GM23338 (cell line): ENCODE data around the gene GATA5. TPM values are rescaled to one million over a fixed set of nuclear protein-coding genes. Genes with fewer than 3 reads are reported as not detected.

Experiments
- ATAC-seq: fragments of 200-7000 bp; cut with Tn5 transposase; 3 replicates; pipeline ENCODE4 v1.9.1; 2020
- DNase-seq: peaks from one replicate; pipeline ENCODE4 v3.0.0-alpha.2; 2015; ENCODE audit warnings: low spot score
- H2AFZ ChIP-seq: fragments of 200-600 bp; sonication (generic); 2 replicates; pipeline ENCODE4 v1.8.0; 2016; ENCODE audit warnings: antibody characterized with exemption, mild to moderate bottlenecking, moderate library complexity
- H3F3A ChIP-seq: fragments of 200-600 bp; sonication (generic); replicated peaks from 2 replicates; pipeline ENCODE4 v1.8.0; 2017; ENCODE audit warnings: antibody characterized with exemption, mixed run types, low read depth
- H3K27ac ChIP-seq: fragments of 200-600 bp; sonication (generic); 2 replicates; pipeline ENCODE4 v1.6.1; 2016; ENCODE audit warnings: low read depth
- H3K27me3 ChIP-seq: fragments of 200-600 bp; sonication (generic); 2 replicates; pipeline ENCODE4 v1.8.0; 2016; ENCODE audit warnings: mild to moderate bottlenecking, mixed run types, moderate library complexity; ENCODE audit not compliant: insufficient read depth
- H3K36me3 ChIP-seq: fragments of 200-600 bp; sonication (generic); 2 replicates; pipeline ENCODE4 v1.8.0; 2016; ENCODE audit warnings: mild to moderate bottlenecking; ENCODE audit not compliant: insufficient read depth
- H3K4me1 ChIP-seq: fragments of 200-600 bp; sonication (generic); 2 replicates; pipeline ENCODE4 v1.8.0; 2016; ENCODE audit warnings: mild to moderate bottlenecking, moderate library complexity; ENCODE audit not compliant: insufficient read depth
- H3K4me2 ChIP-seq: fragments of 200-600 bp; sonication (generic); 2 replicates; pipeline ENCODE4 v1.7.1; 2017; ENCODE audit warnings: mixed run types
- H3K4me3 ChIP-seq: fragments of 200-600 bp; sonication (generic); 2 replicates; pipeline ENCODE4 v1.6.1; 2016; ENCODE audit warnings: mixed run types
- H3K79me2 ChIP-seq: fragments of 200-600 bp; sonication (generic); replicated peaks from 2 replicates; pipeline ENCODE4 v1.8.0; 2017; ENCODE audit warnings: mild to moderate bottlenecking; ENCODE audit not compliant: insufficient read depth
- H3K9me2 ChIP-seq: fragments of 200-600 bp; sonication (generic); 2 replicates; pipeline ENCODE4 v1.8.0; 2017; ENCODE audit not compliant: insufficient read depth
- H4K20me1 ChIP-seq: fragments of 200-600 bp; sonication (generic); replicated peaks from 2 replicates; pipeline ENCODE4 v1.8.0; 2017; ENCODE audit warnings: mild to moderate bottlenecking; ENCODE audit not compliant: insufficient read depth
- H3K27ac Mint-ChIP-seq: 2 replicates; pipeline ENCODE4 v1.8.0; 2020; ENCODE audit warnings: inconsistent platforms, mild to moderate bottlenecking, moderate library complexity, mixed read lengths
- H3K27me3 Mint-ChIP-seq: 3 replicates; pipeline ENCODE4 v1.8.0; 2022; ENCODE audit warnings: low read depth, mild to moderate bottlenecking, moderate library complexity, mixed read lengths, inconsistent platforms; ENCODE audit not compliant: insufficient read depth, poor library complexity
- H3K36me3 Mint-ChIP-seq: 3 replicates; pipeline ENCODE4 v1.8.0; 2021; ENCODE audit warnings: low read depth, mild to moderate bottlenecking, inconsistent platforms, moderate library complexity, mixed read lengths
- H3K4me1 Mint-ChIP-seq: 3 replicates; pipeline ENCODE4 v1.8.0; 2020; ENCODE audit warnings: mild to moderate bottlenecking, inconsistent platforms, mixed read lengths
- H3K4me3 Mint-ChIP-seq: 3 replicates; pipeline ENCODE4 v1.8.0; 2021; ENCODE audit warnings: moderate library complexity, mild to moderate bottlenecking, inconsistent platforms, mixed read lengths
- H3K9me3 Mint-ChIP-seq: 3 replicates; pipeline ENCODE4 v1.8.0; 2020; ENCODE audit warnings: moderate library complexity, mild to moderate bottlenecking, inconsistent platforms, mixed read lengths
- EZH2phosphoT487 ChIP-seq: fragments of 200-600 bp; sonication (generic); IDR thresholded peaks from one replicate; pipeline ENCODE4 v1.8.1; 2018; ENCODE audit warnings: antibody characterized with exemption; ENCODE audit not compliant: unreplicated experiment
- JUNB ChIP-seq: IDR thresholded peaks from one replicate; pipeline ENCODE4 v1.6.1; 2016; ENCODE audit warnings: antibody characterized with exemption; ENCODE audit not compliant: unreplicated experiment
- NANOG ChIP-seq: IDR thresholded peaks from 2 replicates; pipeline ENCODE4 v1.6.1; 2016; ENCODE audit warnings: antibody characterized with exemption, borderline replicate concordance
- STAT1 ChIP-seq: IDR thresholded peaks from one replicate; pipeline ENCODE4 v1.6.1; 2016; ENCODE audit warnings: antibody characterized with exemption; ENCODE audit not compliant: unreplicated experiment
- ZNF331 ChIP-seq: fragments of 250-450 bp; sonication (Bioruptor Pico); IDR thresholded peaks from 2 replicates; pipeline ENCODE4 v1.5.0; 2020; ENCODE audit warnings: low read depth, mild to moderate bottlenecking, moderate library complexity
- polyA plus RNA-seq: library from polyadenylated mRNA; unstranded; fragments of >200 nt; fragmentation: Nextera tagmentation; extraction: Ambion mirVana; gene quantifications from 2 replicates; pipeline ENCODE4 v1.2.1, GENCODE V29; 2016
- total RNA-seq: library from RNA; depleted of rRNA; stranded (reverse); fragments of >200 nt; shearing (Covaris generic); gene quantifications from 2 replicates; pipeline ENCODE4 v1.2.3, GENCODE V29; 2014
- TF ChIP-seq, protein P1 (sequence below): IDR thresholded peaks from one replicate; pipeline ENCODE4 v1.6.1; 2018; ENCODE audit warnings: antibody characterized with exemption; ENCODE audit not compliant: unreplicated experiment
- TF ChIP-seq, protein P2 (sequence below), 2 experiments: fragments of 200-600 bp in 1 of 2; sonication (generic) in 1 of 2; conservative IDR thresholded peaks; 2 replicates each; pipeline versions ENCODE4 v1.5.1 to v1.6.1; 2016 to 2017; ENCODE audit warnings: antibody characterized with exemption in 2 of 2, low read depth in 2 of 2, mild to moderate bottlenecking in 2 of 2, moderate library complexity in 1 of 2

Gene GATA5
- total and polyA plus RNA-seq, 2 experiments from 2014 or later, result 0.60 to 0.73 TPM

DNA sequence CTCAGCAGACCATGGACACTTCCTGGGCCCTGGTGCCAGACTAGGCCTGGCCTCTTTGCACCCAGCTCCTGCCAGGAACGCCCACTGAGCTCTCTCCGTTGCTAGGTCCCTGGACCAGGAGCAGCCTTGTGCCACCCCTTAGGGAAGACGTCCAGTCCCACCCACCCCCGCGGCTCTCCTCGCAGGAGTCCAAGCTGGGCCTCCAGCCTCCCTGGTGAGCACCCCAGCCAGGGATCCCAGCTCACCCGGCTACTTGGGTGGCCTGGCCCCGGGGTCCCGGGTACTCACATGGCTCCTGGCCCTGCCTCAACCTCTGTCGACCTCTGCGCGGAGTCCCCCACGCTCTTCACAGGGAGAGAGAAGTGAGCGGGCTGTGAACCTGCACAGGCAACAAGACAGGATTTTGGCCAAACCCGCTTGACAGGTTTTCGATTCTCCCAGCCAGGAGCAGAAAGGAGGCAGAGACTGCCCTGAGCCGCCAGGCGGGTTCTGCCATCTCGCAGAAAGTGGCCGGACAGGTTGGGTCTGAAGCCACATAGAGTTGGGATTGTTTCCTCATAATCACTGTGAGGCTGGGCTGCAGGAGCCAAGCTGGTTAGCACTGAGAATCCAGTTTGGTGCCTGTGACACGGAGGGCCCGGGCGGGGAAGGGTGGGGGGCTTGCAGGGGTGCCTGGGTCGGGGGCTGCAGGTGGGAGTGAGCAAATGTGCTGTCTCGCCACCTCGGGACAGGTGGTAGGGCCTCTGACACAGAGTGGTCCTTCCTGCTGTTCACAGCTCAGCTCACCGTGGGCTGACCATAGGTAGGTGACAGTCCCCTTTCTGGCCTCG, 48.4 kb downstream of the GATA5 start, which contains the start of gene RBBP8NL:
RBBP8NL (minus strand) TSS at position 368 of the 830 bp plus-strand sequence. CDS start 7,892 bp downstream, outside the sequence.
- Mint-ChIP-seq H3K4me3 (peak within 1 kb of the TSS; percentile 56), H3K4me1 (peaks cover 49% of the 10 kb centered on the region), H3K36me3 (no peaks in the 10 kb centered on the region), H3K27ac (peak within 1 kb of the TSS; percentile 81), H3K9me3 (no peaks in the 10 kb centered on the region), H3K27me3 (peaks cover 8% of the 10 kb centered on the region)
- peak within 1 kb of the TSS; percentile 32; the same call in 1 of the 2 replicates for H3K4me3 ChIP-seq
- no peaks in the 10 kb centered on the region for H4K20me1 ChIP-seq
- no peaks in the 10 kb centered on the region for H3K79me2 ChIP-seq
- DNase-seq, result peak; percentile 94
- peak; percentile 77 for ATAC-seq
- no peaks in the 10 kb centered on the region for H3K27me3 ChIP-seq
- peak within 1 kb of the TSS; percentile 69 for H3K4me2 ChIP-seq
- TF ChIP-seq, protein P1, sequence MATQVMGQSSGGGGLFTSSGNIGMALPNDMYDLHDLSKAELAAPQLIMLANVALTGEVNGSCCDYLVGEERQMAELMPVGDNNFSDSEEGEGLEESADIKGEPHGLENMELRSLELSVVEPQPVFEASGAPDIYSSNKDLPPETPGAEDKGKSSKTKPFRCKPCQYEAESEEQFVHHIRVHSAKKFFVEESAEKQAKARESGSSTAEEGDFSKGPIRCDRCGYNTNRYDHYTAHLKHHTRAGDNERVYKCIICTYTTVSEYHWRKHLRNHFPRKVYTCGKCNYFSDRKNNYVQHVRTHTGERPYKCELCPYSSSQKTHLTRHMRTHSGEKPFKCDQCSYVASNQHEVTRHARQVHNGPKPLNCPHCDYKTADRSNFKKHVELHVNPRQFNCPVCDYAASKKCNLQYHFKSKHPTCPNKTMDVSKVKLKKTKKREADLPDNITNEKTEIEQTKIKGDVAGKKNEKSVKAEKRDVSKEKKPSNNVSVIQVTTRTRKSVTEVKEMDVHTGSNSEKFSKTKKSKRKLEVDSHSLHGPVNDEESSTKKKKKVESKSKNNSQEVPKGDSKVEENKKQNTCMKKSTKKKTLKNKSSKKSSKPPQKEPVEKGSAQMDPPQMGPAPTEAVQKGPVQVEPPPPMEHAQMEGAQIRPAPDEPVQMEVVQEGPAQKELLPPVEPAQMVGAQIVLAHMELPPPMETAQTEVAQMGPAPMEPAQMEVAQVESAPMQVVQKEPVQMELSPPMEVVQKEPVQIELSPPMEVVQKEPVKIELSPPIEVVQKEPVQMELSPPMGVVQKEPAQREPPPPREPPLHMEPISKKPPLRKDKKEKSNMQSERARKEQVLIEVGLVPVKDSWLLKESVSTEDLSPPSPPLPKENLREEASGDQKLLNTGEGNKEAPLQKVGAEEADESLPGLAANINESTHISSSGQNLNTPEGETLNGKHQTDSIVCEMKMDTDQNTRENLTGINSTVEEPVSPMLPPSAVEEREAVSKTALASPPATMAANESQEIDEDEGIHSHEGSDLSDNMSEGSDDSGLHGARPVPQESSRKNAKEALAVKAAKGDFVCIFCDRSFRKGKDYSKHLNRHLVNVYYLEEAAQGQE, result no peak
- TF ChIP-seq, protein P2, sequence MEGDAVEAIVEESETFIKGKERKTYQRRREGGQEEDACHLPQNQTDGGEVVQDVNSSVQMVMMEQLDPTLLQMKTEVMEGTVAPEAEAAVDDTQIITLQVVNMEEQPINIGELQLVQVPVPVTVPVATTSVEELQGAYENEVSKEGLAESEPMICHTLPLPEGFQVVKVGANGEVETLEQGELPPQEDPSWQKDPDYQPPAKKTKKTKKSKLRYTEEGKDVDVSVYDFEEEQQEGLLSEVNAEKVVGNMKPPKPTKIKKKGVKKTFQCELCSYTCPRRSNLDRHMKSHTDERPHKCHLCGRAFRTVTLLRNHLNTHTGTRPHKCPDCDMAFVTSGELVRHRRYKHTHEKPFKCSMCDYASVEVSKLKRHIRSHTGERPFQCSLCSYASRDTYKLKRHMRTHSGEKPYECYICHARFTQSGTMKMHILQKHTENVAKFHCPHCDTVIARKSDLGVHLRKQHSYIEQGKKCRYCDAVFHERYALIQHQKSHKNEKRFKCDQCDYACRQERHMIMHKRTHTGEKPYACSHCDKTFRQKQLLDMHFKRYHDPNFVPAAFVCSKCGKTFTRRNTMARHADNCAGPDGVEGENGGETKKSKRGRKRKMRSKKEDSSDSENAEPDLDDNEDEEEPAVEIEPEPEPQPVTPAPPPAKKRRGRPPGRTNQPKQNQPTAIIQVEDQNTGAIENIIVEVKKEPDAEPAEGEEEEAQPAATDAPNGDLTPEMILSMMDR (conservative IDR thresholded peaks at IDR 0.05; ENCODE audit: low read depth in 2 of 2), result 0 out of 4 replicates have a peak, but pooled peaks of 1 of the 2 experiments have one; percentile 16
- 0 out of 2 replicates have a peak within 1 kb of the TSS, but pooled peaks have one; percentile 55 for H3K27ac ChIP-seq
- no peaks in the 10 kb centered on the region for H3K9me2 ChIP-seq
- no peaks in the 10 kb centered on the region for H3K36me3 ChIP-seq
- peaks cover 9% of the 10 kb centered on the region; the same call in 1 of the 2 replicates for H3F3A ChIP-seq
- H2AFZ ChIP-seq, result peak within 1 kb of the TSS; percentile 59; the same call in 1 of the 2 replicates
- peaks cover 27% of the 10 kb centered on the region for H3K4me1 ChIP-seq

DNA sequence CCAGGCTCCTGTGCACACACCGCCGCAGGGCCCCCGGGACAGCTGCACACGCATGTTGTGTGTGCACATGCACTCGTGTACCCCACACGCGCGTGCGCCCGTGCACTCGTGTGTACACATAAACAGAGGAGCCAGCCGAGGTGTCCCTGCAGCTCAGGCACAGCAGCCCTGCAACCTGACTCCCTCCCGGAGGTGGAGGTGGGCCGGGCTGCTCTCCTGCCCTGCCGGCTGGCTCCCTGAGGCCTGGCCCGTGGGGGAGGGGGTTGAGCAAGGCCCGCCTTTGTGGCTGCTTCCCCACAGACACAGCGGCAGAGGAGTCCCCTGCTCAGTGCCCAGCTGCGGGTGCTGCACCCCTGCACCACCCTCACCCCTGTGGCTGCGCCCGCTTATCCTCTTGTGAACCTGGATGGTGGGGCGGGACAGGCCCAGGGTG, 49.1 kb downstream of the GATA5 start:
- no peak overlapping the region; the same call in 1 of the 2 replicates for H3K27ac Mint-ChIP-seq
- Histone ChIP-seq H3K4me2 (peak overlapping the region; percentile 69), H3F3A (peaks cover 11% of the 10 kb centered on the region), H3K36me3 (no peaks in the 10 kb centered on the region), H3K27ac (0 out of 2 replicates have a peak overlapping the region, but pooled peaks have one; percentile 55), H4K20me1 (no peaks in the 10 kb centered on the region), H3K4me3 (peak overlapping the region; percentile 32; the same call in 1 of the 2 replicates), H3K4me1 (peaks cover 27% of the 10 kb centered on the region), H3K27me3 (no peaks in the 10 kb centered on the region), H3K9me2 (no peaks in the 10 kb centered on the region), H2AFZ (peak overlapping the region; percentile 59; the same call in 1 of the 2 replicates), H3K79me2 (no peaks in the 10 kb centered on the region)
- H3K36me3 Mint-ChIP-seq, result no peaks in the 10 kb centered on the region
- peaks cover 8% of the 10 kb centered on the region for H3K27me3 Mint-ChIP-seq
- ATAC-seq (peak; percentile 75), DNase-seq (peak; percentile 71)
- peaks cover 49% of the 10 kb centered on the region for H3K4me1 Mint-ChIP-seq
- peak overlapping the region; percentile 56 for H3K4me3 Mint-ChIP-seq
- H3K9me3 Mint-ChIP-seq, result no peaks in the 10 kb centered on the region
- no peak for TF ChIP-seq NANOG
- no peak for TF ChIP-seq JUNB
- no peak for TF ChIP-seq EZH2phosphoT487
- TF ChIP-seq STAT1, result no peak
- TF ChIP-seq, protein P2 (conservative IDR thresholded peaks at IDR 0.05; ENCODE audit: low read depth in 2 of 2), result no peak
- TF ChIP-seq ZNF331, result no peak
